DMS 273 (cell line): ENCODE results near the gene ERH.

Experiments
- DNase-seq: peaks from one replicate; lab custom pipeline; 2025; ENCODE audit not compliant: unreplicated experiment; lab: John Stamatoyannopoulos, UW

ERH gene

DNA sequence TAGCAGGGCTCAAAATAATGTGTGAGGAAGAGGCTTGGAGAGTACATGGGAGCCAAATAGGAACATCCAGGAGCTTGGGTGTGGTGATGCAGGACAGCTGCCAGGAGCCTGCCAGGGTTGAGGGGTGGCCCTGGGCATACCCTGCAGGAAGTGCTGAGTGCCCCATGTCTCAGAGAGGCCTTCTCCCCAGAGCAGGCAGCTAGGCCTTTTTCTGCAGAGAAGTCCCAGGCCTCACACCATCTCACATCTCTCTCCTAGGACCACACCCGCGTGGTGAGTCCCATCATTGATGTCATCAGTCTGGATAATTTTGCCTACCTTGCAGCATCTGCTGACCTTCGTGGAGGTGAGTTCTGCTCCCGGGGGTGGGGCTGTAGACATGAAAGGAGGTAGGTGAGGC is 66.9 kb downstream of the ERH start:
- no peak for DNase-seq
